ENCODE measurements around the gene PAXX.

- no peak for TF ChIP-seq POLR2AphosphoS5 (IDR thresholded peaks at IDR 0.05; ENCODE audit: low read depth, low read length)
- no peak for TF ChIP-seq POLR2A (IDR thresholded peaks at IDR 0.05; ENCODE audit: low read depth, low read length)
These were observed 49.4 kb upstream of the PAXX start for GRCh38 chr9:136942881-136943230.

All from GM12891 (cell line).